NCI-H2171 treated with DMSO at 0.1 percent for 48 hours (cell line): Measurements from ENCODE around the gene MRPL49.
"Not testable (repeated sequence)": the region's sequence is repeated elsewhere in the genome, so short reads cannot be mapped to it uniquely, and the experiment has no call there.

Experiments
- DNase-seq: peaks from one replicate; lab custom pipeline; 2025; lab: John Stamatoyannopoulos, UW

The MRPL49 gene

DNA sequence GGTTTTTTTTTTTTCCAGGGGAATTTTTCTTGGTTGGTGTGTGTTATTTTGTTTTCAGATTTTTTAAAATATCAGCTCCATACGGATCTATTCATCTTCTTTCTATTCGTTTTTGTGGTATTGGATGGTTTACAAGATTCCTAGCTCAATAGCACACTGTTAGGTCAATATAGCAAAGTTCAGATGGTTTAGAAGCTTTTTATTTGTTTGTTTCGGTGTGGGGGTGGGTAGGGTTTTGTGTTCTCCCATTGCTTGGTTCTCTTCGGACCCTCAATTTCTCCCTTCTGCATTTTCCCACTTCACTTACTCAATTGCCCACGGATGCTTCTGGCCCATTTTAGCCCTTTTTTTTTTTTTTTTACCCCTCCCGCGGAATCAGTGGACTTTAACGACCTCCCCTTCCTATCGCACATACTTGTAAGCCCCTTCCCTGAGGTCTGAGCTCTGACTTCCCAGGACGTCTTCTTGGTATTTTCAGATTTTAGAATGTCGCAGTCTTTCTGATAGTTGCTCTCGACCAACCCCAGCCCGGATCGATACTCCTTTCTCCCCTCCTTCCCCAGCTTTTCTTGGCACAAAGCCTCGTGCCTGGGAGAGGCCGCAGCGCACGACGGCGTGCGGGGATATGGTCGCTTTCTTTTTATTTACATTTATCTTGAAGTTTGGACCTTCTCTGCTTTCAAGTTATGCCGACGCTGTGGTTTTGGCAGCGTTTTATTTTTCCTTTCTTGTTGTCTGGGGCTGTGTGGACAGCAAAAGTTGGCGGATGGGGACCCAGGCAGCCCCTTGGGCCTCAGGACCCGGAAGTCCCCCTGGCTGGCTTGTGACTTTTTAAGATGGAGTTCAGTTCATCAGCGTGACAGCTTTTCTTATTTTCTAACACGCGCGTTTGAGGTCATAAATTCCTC is 43.5 kb downstream of the MRPL49 start:
- no peak for DNase-seq

DNA sequence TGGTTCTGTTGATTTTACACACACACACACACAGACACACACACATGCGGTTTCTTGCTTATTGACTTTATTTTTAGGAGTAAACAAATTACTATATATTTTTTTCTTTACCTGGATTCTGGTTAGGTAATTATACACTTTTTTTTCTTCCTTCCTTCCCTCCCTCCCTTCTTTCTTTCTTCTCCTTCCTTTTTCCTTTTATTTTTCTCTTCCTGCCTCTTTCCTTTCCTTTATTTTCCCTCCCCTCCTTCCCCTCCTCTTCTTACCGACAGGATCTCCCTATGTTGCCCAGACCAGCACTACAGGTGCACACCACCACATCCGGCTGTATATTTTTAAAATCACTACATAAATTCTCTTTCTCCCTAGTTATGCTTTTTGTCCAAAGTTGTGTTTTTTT is 44.8 kb downstream of the MRPL49 start:
- no peak for DNase-seq

DNA sequence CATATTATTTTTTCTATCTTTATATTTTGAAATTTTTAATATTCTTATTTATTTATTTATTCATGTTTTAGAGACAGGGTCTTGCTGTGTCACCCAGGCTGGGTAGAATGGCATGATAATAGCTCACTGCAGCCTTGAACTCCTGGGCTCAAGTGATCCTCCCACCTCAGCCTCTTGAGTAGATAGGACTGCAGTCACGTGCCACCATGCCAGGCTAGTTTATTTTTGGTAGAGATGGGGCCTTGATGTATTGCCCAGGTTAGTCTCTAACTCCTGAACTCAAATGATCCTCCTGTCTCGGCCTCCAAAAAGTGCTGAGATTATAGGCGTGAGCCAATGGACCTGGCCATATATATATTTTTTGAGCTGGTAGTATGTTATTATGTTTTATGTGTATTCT is 45.5 kb downstream of the MRPL49 start:
- DNase-seq, result no peak

DNA sequence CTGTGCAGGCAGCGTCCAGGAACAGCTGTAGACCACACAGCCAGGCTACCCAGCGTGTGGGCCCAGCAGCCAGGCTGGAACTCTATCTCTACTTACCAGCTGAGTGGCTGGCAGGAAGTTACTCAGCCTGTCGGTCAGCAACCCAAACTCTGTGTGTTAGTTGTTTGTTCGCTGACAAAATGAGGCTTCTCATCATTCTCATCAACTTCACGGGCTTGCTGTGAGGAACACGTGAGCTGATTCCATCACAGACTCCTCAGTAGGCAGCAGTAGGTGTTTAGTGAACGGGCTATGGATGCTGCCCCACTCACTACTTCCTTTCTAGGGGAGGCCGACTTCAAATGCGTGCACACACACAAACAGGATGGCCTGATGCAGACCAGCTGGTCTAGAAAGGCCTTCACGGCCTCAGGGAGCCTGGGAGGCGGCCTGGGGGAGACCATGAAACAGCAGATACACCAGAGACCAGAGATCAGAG is 47.1 kb downstream of the MRPL49 start:
- DNase-seq, result no peak

DNA sequence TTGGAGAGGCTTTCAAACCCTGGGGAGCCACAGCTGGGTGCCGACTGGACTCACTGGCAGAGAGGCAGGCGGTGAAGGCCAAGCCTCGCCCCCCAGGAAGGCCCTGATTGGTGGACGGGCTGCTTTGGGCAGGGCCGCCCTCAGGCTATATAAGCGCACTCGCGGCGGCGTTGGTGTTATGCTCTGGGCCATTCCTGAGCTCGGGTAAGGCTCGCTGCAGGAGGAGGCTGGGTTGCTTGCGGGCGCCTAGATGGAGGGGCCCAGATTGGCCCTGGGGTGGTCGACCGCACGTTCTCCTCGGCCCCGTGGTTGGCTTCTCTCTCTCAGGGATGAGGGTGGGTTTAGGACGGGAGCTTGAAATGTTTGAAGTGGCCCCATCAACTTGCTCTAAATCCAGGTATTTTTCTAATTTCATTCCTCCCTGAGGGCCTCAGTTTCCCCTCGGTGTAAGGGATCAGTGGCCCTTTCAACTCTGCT is 48.0 kb downstream of the MRPL49 start, which contains the start of gene SPDYC:
SPDYC (plus strand) TSS at position 176 of the 477 bp plus-strand sequence. CDS start 1,125 bp downstream, outside the sequence.
- no peak for DNase-seq

DNA sequence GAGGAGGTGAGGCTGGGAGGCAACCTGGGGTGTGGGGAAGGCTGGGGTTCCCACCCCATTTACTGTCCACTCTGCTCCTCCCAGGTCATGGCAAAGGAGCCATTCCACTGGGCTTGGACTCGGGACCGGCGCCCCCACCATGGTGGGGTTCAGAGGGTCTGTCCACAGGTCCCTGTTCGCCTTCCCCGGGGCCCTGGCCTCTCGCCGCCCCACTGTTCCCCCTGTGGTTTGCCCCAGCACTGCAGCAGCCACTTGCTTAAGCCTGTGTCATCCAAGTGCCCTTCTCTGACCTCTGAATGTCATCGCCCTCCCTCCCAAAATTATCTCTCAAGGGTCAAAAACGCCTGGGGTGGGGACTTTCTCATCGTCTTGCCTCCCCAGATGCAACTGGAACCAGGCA is 50.5 kb downstream of the MRPL49 start:
- DNase-seq, result no peak

DNA sequence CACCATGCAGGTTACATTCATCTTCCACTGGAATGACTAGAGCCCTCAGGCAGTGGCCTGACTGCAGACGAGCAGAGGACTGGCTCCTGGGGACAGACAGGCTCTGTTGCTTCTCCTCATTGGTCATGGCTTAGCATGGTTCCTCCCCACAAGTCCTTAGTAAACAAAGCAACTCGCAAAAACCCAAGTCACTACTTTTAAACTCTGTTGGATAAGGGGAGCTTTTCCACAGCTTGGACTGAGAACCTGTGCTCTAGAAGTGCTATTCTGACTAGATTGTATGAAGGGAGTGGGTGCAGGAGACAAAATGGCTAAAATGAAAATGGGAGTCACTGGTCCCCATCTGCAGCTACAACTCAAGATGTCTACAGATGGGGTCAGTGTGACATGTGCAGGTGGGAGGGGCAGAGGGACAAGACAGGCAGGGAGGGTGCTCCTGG is 52.5 kb downstream of the MRPL49 start:
- not testable (repeated sequence) for DNase-seq
